ENCODE measurements around the gene ST8SIA3. TPM values are rescaled to one million over a fixed set of nuclear protein-coding genes. Genes with fewer than 3 reads are reported as not detected.

The ST8SIA3 gene
- total and polyA plus RNA-seq, 2 donors (not counting 3 experiments of a cell fraction or from before 2014, with no cell fraction given): not detected

GRCh38 chr18:57409650-57410049, 57.3 kb downstream of the ST8SIA3 start:
- no peak for DNase-seq (ENCODE audit: low read depth, low spot score)
- ChIA-PET POLR2A (no interaction called here), CTCF (no interaction called here)
- Histone ChIP-seq H3K27ac (ENCODE audit: insufficient read depth, low read depth, low read length) (no peak overlapping the region), H3K4me1 (ENCODE audit: control insufficient read depth, extremely low read depth, insufficient read depth, low read length) (no peaks in the 10 kb centered on the region), H3K79me2 (ENCODE audit: control insufficient read depth, insufficient read depth, low read length) (no peaks in the 10 kb centered on the region), H3K9ac (replicated peaks; ENCODE audit: extremely low read depth, insufficient read depth, low read length) (no peak overlapping the region), H4K20me1 (replicated peaks; ENCODE audit: control insufficient read depth, extremely low read depth, insufficient read depth, low read length) (no peaks in the 10 kb centered on the region), H3K4me2 (ENCODE audit: insufficient read depth, low read length) (no peak overlapping the region), H2AFZ (ENCODE audit: low read depth, low read length) (no peak overlapping the region), H3K36me3 (ENCODE audit: control insufficient read depth in 2 of 2, extremely low read depth in 1 of 2, insufficient read depth in 2 of 2, low read length in 2 of 2) (no peaks in the 10 kb centered on the region), H3K9me3 (replicated peaks; ENCODE audit: control insufficient read depth, insufficient read depth, low read length) (no peaks in the 10 kb centered on the region), H3K9me1 (replicated peaks; ENCODE audit: control insufficient read depth, extremely low read depth, insufficient read depth, low read length) (no peaks in the 10 kb centered on the region), H3K4me3 (replicated peaks in 1 of 3; ENCODE audit: insufficient read depth in 1 of 3, low read depth in 1 of 3, low read length in 3 of 3) (no peak overlapping the region), H3K27me3 (ENCODE audit: control insufficient read depth in 2 of 2, insufficient read depth in 2 of 2, low read length in 2 of 2) (no peaks in the 10 kb centered on the region)
- FAIRE-seq: no peak
- dilution Hi-C loops (cut with MboI; ENCODE audit: extremely low pct_ligation_motif_present, low sequenced_read_pairs) (no loop called here), intact Hi-C loops (cut with micrococcal nuclease) (no loop called here)
- no TSS peak for BruUV-seq (replicated peaks)
- TF ChIP-seq EZH2 (IDR thresholded peaks at IDR 0.05; ENCODE audit: borderline replicate concordance, low read depth, low read length, severe bottlenecking): no peak
- no peak for TF ChIP-seq POLR2A (IDR thresholded peaks at IDR 0.05; ENCODE audit: low read depth, low read length)
- TF ChIP-seq JUN (IDR thresholded peaks at IDR 0.05; ENCODE audit: borderline replicate concordance, insufficient read depth, insufficient read length, low read depth): no peak
- no peak for TF ChIP-seq POLR2AphosphoS5 (IDR thresholded peaks at IDR 0.05; ENCODE audit: insufficient read depth, low read depth, low read length)
- no peak for TF ChIP-seq CTCF (IDR thresholded peaks at IDR 0.05; ENCODE audit: extremely low read depth in 1 of 2, insufficient read depth in 1 of 2, low read depth in 1 of 2, low read length in 2 of 2)
- TF ChIP-seq GATA2 (IDR thresholded peaks at IDR 0.05; ENCODE audit: insufficient read depth, insufficient read length, low read depth, low read length): no peak
- no peak for TF ChIP-seq MAX (IDR thresholded peaks at IDR 0.05; ENCODE audit: insufficient read depth, insufficient read length)
- TF ChIP-seq MYC (IDR thresholded peaks at IDR 0.05; ENCODE audit: low read depth, low read length): no peak
- no peak for TF ChIP-seq FOS (IDR thresholded peaks at IDR 0.05; ENCODE audit: borderline replicate concordance, insufficient read depth, low read length)
